ENCODE data around the gene TGM5.
"Not testable (repeated sequence)": the region's sequence is repeated elsewhere in the genome, so short reads cannot be mapped to it uniquely, and the experiment has no call there.

TGM5 gene

GRCh38 chr15:43266834-43267233 lies at the start of gene TGM5:
TSS of gene TGM5 (minus strand) at chr15:43266928. CDS start at chr15:43266849, 79 bp downstream.
- Mint-ChIP-seq H3K27me3 (no peaks in the 10 kb centered on the region), H3K36me3 (no peaks in the 10 kb centered on the region), H3K9me3 (no peaks in the 10 kb centered on the region), H3K27ac (no peak within 1 kb of the TSS), H3K4me3 (no peak within 1 kb of the TSS), H3K4me1 (peaks cover 41% of the 10 kb centered on the region)
- ATAC-seq: no peak

GRCh38 chr15:43314171-43314570 lies 47.4 kb upstream of the TGM5 start:
- Mint-ChIP-seq H3K4me1 (no peaks in the 10 kb centered on the region), H3K36me3 (no peaks in the 10 kb centered on the region), H3K27me3 (peaks cover 21% of the 10 kb centered on the region), H3K4me3 (no peak overlapping the region), H3K9me3 (no peaks in the 10 kb centered on the region), H3K27ac (no peak overlapping the region)
- ATAC-seq: no peak

DNA sequence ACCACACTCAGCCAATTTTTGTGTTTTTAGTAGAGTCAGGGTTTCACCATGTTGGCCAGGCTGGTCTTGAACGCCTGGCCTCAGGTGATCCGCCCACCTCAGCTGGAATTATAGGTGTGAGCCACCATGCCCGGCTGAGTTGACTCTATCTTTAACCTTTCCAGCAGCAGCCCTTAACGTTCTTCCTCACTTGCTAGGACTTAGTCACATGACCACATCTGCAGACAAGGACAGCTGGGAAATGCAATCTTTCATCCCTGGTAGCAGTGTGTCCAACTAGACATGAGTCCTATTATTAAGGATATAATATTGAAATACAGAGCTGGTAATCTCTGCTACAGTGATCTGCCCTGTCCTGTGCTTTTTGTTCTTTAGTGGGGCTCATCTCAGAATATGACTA lies 45.6 kb upstream of the TGM5 start:
- H3K27me3 Mint-ChIP-seq: peaks cover 34% of the 10 kb centered on the region
- no peaks in the 10 kb centered on the region for H3K36me3 Mint-ChIP-seq
- H3K9me3 Mint-ChIP-seq: no peaks in the 10 kb centered on the region
- no peaks in the 10 kb centered on the region for H3K4me1 Mint-ChIP-seq
- ATAC-seq: no peak
- no peak overlapping the region for H3K4me3 Mint-ChIP-seq
- H3K27ac Mint-ChIP-seq: no peak overlapping the region

GRCh38 chr15:43302205-43302817 lies 35.6 kb upstream of the TGM5 start, which contains the start of gene TGM7:
TSS of gene TGM7 (minus strand) at chr15:43302255.
- Mint-ChIP-seq H3K27me3 (peaks cover 23% of the 10 kb centered on the region), H3K36me3 (no peaks in the 10 kb centered on the region), H3K27ac (no peak within 1 kb of the TSS), H3K4me3 (no peak within 1 kb of the TSS), H3K4me1 (no peaks in the 10 kb centered on the region), H3K9me3 (no peaks in the 10 kb centered on the region)
- ATAC-seq: no peak

- no peak for ATAC-seq
- no peak overlapping the region for H3K27ac Mint-ChIP-seq
- peaks cover 33% of the 10 kb centered on the region for H3K27me3 Mint-ChIP-seq
- H3K9me3 Mint-ChIP-seq: no peaks in the 10 kb centered on the region
- no peaks in the 10 kb centered on the region for H3K36me3 Mint-ChIP-seq
- no peaks in the 10 kb centered on the region for H3K4me1 Mint-ChIP-seq
- no peak overlapping the region for H3K4me3 Mint-ChIP-seq
These were observed 33.2 kb upstream of the TGM5 start for GRCh38 chr15:43299884-43300283.

- Mint-ChIP-seq H3K27me3 (peaks cover 37% of the 10 kb centered on the region), H3K4me1 (no peaks in the 10 kb centered on the region), H3K9me3 (no peaks in the 10 kb centered on the region), H3K27ac (no peak overlapping the region), H3K36me3 (no peaks in the 10 kb centered on the region), H3K4me3 (no peak overlapping the region)
- ATAC-seq: no peak
These were observed 32.7 kb upstream of the TGM5 start for GRCh38 chr15:43299411-43299810.

- no peak overlapping the region for H3K27ac Mint-ChIP-seq
- no peaks in the 10 kb centered on the region for H3K9me3 Mint-ChIP-seq
- peaks cover 50% of the 10 kb centered on the region for H3K27me3 Mint-ChIP-seq
- ATAC-seq: no peak
- peaks cover 5% of the 10 kb centered on the region for H3K4me1 Mint-ChIP-seq
- H3K36me3 Mint-ChIP-seq: no peaks in the 10 kb centered on the region
- H3K4me3 Mint-ChIP-seq: no peak overlapping the region
These were observed 27.5 kb upstream of the TGM5 start for GRCh38 chr15:43294091-43294706.

DNA sequence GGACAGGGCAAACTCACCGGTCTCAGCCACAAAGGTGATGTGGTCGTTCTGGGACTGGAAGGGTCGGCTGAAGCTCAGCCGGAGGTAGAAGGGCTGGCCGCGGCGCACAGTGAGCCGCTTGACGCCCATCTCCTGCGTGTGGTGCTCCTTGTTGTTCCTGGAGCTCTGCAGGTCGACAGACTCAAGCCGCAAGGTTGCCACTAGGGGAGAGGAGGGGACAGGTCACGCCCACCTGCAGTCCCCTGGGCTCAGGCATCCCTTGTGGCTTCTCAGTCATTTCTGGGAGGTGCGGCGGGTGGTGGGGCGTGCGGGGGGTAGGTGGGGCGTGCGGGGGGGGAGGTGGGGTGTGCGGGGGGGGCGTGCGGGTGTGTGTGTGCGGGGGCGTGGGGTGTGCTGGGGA lies 26.7 kb upstream of the TGM5 start:
- Mint-ChIP-seq H3K4me1 (peaks cover 5% of the 10 kb centered on the region), H3K27me3 (peaks cover 50% of the 10 kb centered on the region), H3K36me3 (no peaks in the 10 kb centered on the region), H3K4me3 (no peak overlapping the region), H3K27ac (no peak overlapping the region), H3K9me3 (no peaks in the 10 kb centered on the region)
- peak; percentile 63 for ATAC-seq

DNA sequence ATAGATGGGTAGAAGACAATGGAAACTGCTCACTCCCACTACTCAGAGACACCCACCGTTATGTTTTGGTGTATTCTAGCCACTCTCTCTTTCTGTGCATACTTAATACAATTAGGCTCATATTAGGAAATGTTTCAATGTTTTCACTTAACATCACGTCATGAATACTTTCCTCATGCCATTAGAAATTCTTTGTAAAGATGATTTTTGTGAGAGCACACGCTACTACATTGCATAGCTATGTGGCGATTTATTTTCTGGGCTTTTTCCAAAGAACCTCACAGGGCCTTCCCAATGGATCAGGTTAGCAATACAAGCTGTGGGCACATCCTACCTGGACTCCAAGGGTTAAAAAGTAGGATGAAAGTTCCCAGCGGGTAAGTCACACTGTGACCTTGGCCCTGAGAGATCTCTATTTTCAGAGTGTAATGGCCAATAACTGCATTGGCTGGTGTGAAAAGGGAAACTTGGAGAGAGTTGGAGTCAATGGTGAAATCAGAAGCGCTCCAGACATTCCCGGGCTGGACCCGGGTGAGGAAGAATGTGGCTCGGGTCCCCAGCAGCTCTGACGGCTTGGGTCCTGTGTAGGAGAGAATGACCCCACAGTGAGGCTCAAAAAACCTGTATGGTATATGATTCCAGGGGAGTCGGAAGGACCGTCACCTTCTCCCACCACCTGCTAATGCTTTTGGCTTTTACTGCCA lies 25.8 kb upstream of the TGM5 start:
- Mint-ChIP-seq H3K9me3 (no peaks in the 10 kb centered on the region), H3K27ac (no peak overlapping the region), H3K4me3 (no peak overlapping the region), H3K36me3 (no peaks in the 10 kb centered on the region), H3K4me1 (peaks cover 5% of the 10 kb centered on the region), H3K27me3 (peaks cover 43% of the 10 kb centered on the region)
- no peak for ATAC-seq

GRCh38 chr15:43289656-43290055 lies 22.9 kb upstream of the TGM5 start:
- H3K27ac Mint-ChIP-seq, H3K4me3 Mint-ChIP-seq, ATAC-seq, H3K36me3 Mint-ChIP-seq, H3K9me3 Mint-ChIP-seq: not testable (repeated sequence)
- Mint-ChIP-seq H3K27me3 (peaks cover 15% of the 10 kb centered on the region), H3K4me1 (peaks cover 17% of the 10 kb centered on the region)

- peak; percentile 36 for ATAC-seq
- H3K27ac Mint-ChIP-seq: no peak overlapping the region
- H3K4me3 Mint-ChIP-seq: no peak overlapping the region
- H3K9me3 Mint-ChIP-seq: no peaks in the 10 kb centered on the region
- peaks cover 21% of the 10 kb centered on the region for H3K4me1 Mint-ChIP-seq
- H3K27me3 Mint-ChIP-seq: no peaks in the 10 kb centered on the region
- H3K36me3 Mint-ChIP-seq: no peaks in the 10 kb centered on the region
These were observed 20.5 kb upstream of the TGM5 start for GRCh38 chr15:43287254-43287653.

- Mint-ChIP-seq H3K27ac (no peak overlapping the region), H3K4me1 (peaks cover 21% of the 10 kb centered on the region), H3K36me3 (no peaks in the 10 kb centered on the region), H3K27me3 (no peaks in the 10 kb centered on the region), H3K9me3 (no peaks in the 10 kb centered on the region), H3K4me3 (no peak overlapping the region)
- no peak for ATAC-seq
These were observed 19.3 kb upstream of the TGM5 start for GRCh38 chr15:43286074-43286473.

GRCh38 chr15:43285609-43286037 lies 18.9 kb upstream of the TGM5 start:
- Mint-ChIP-seq H3K9me3 (no peaks in the 10 kb centered on the region), H3K27me3 (no peaks in the 10 kb centered on the region), H3K4me3 (no peak overlapping the region), H3K36me3 (no peaks in the 10 kb centered on the region), H3K27ac (peak overlapping the region; percentile 28), H3K4me1 (peaks cover 21% of the 10 kb centered on the region)
- peak; percentile 68 for ATAC-seq

DNA sequence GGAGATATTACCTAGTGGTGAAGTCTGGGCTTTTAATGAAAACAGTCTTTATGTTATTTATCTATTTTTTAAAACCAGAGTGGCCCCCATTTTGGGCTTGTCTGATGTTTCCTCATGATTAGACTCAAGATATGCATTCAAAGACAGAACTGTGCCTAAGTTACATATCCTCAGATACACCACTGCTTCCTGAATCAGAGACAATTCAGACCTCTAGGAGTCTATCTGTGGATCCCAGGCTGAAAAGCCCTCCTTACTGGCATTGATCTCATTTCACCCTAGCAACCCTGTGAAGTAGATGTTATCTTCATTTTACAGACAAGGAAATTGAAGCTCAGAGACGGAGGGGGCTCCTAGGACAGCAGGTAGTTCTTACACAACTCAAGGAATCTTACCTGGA lies 16.8 kb upstream of the TGM5 start:
- no peak overlapping the region for H3K27ac Mint-ChIP-seq
- no peaks in the 10 kb centered on the region for H3K27me3 Mint-ChIP-seq
- H3K36me3 Mint-ChIP-seq: no peaks in the 10 kb centered on the region
- no peak overlapping the region for H3K4me3 Mint-ChIP-seq
- no peak for ATAC-seq
- H3K4me1 Mint-ChIP-seq: peaks cover 21% of the 10 kb centered on the region
- H3K9me3 Mint-ChIP-seq: no peaks in the 10 kb centered on the region

GRCh38 chr15:43281926-43282602 lies 15.3 kb upstream of the TGM5 start:
- no peak overlapping the region for H3K4me3 Mint-ChIP-seq
- ATAC-seq: no peak
- H3K27ac Mint-ChIP-seq: no peak overlapping the region
- peaks cover 32% of the 10 kb centered on the region for H3K4me1 Mint-ChIP-seq
- H3K36me3 Mint-ChIP-seq: no peaks in the 10 kb centered on the region
- no peaks in the 10 kb centered on the region for H3K9me3 Mint-ChIP-seq
- no peaks in the 10 kb centered on the region for H3K27me3 Mint-ChIP-seq

Data from stimulated activated memory B cell treated with anti-CD40 and anti-IgM and Interleukin-4, amounts not matched to agents 10 μg/mL and 1 μg/mL and 100 μg/mL, for 72 hours (primary cell).